Measurements from ENCODE around the gene CPED1.

- TF ChIP-seq CTCF (IDR thresholded peaks at IDR 0.05; ENCODE audit: low read length) = no peak
- TF ChIP-seq EZH2 (IDR thresholded peaks at IDR 0.05; ENCODE audit: borderline replicate concordance, low read length) = no peak
These were observed 97.4 kb downstream of the CPED1 start for GRCh38 chr7:121085922-121086321.

Measured in OCI-LY1 (cell line).